ENCODE data around the gene GAREM1. TPM values are rescaled to one million over a fixed set of nuclear protein-coding genes. Genes with fewer than 3 reads are reported as not detected.

The GAREM1 gene
- total RNA-seq, 1 donor from 2014 or later = 11.5 TPM

GRCh38 chr18:32454593-32454992, 16.1 kb downstream of the GAREM1 start:
- TF ChIP-seq CTCF (IDR thresholded peaks at IDR 0.05) = no peak
- ATAC-seq = no peak
- H3K36me3 ChIP-seq = no peaks in the 10 kb centered on the region
- H3K9me3 ChIP-seq = no peaks in the 10 kb centered on the region
- H3K27ac ChIP-seq = no peak overlapping the region
- no peaks in the 10 kb centered on the region for H3K4me1 ChIP-seq
- no peaks in the 10 kb centered on the region for H3K27me3 ChIP-seq
- DNase-seq = no peak
- H3K4me3 ChIP-seq = no peak overlapping the region
- intact Hi-C loops (cut with DNase I) = no loop called here

- Histone ChIP-seq H3K9me3 (no peaks in the 10 kb centered on the region), H3K4me1 (no peaks in the 10 kb centered on the region), H3K27me3 (no peaks in the 10 kb centered on the region), H3K36me3 (no peaks in the 10 kb centered on the region), H3K4me3 (no peak overlapping the region), H3K27ac (no peak overlapping the region)
- DNase-seq = no peak
- intact Hi-C loops (cut with DNase I) = no loop called here
- TF ChIP-seq CTCF (IDR thresholded peaks at IDR 0.05) = no peak
- ATAC-seq = peak; percentile 41
These were observed 19.8 kb downstream of the GAREM1 start for GRCh38 chr18:32450874-32451273.

- no peaks in the 10 kb centered on the region for H3K36me3 ChIP-seq
- H3K27ac ChIP-seq = no peak overlapping the region
- no peaks in the 10 kb centered on the region for H3K4me1 ChIP-seq
- no peak for TF ChIP-seq CTCF (IDR thresholded peaks at IDR 0.05)
- no peaks in the 10 kb centered on the region for H3K9me3 ChIP-seq
- intact Hi-C loops (cut with DNase I) = no loop called here
- H3K27me3 ChIP-seq = no peaks in the 10 kb centered on the region
- ATAC-seq (no peak), DNase-seq (no peak)
- no peak overlapping the region for H3K4me3 ChIP-seq
These were observed 20.5 kb downstream of the GAREM1 start for GRCh38 chr18:32450026-32450691.

GRCh38 chr18:32446780-32447179, 23.9 kb downstream of the GAREM1 start:
- Histone ChIP-seq H3K27me3 (no peaks in the 10 kb centered on the region), H3K4me1 (no peaks in the 10 kb centered on the region), H3K36me3 (no peaks in the 10 kb centered on the region), H3K9me3 (no peaks in the 10 kb centered on the region), H3K27ac (no peak overlapping the region), H3K4me3 (no peak overlapping the region)
- intact Hi-C loops (cut with DNase I) = no loop called here
- ATAC-seq (no peak), DNase-seq (no peak)
- no peak for TF ChIP-seq CTCF (IDR thresholded peaks at IDR 0.05)

- Histone ChIP-seq H3K27ac (no peak overlapping the region), H3K9me3 (no peaks in the 10 kb centered on the region), H3K36me3 (no peaks in the 10 kb centered on the region), H3K4me3 (no peak overlapping the region), H3K4me1 (no peaks in the 10 kb centered on the region), H3K27me3 (no peaks in the 10 kb centered on the region)
- no peak for DNase-seq
- intact Hi-C loops (cut with DNase I) = no loop called here
- ATAC-seq = no peak
- no peak for TF ChIP-seq CTCF (IDR thresholded peaks at IDR 0.05)
These were observed 24.8 kb downstream of the GAREM1 start for GRCh38 chr18:32445846-32446245.

Measured in upper lobe of right lung (tissue), 1 donor.